Activated CD4-positive, alpha-beta memory T cell treated with anti-CD3 and anti-CD28 coated beads, Interleukin-2, amount 10 ng/mL, durations not matched to agents 7 days and 5 days (primary cell): Measurements from ENCODE around the gene PAK1IP1. TPM values are rescaled to one million over a fixed set of nuclear protein-coding genes. Genes with fewer than 3 reads are reported as not detected.
"Not testable (repeated sequence)": the region's sequence is repeated elsewhere in the genome, so short reads cannot be mapped to it uniquely, and the experiment has no call there.

ENCODE experiments used
- CTCF ChIA-PET: fragments of 350-600 bp; sonication (Branson Sonifier 250); formaldehyde crosslinking; loops from one replicate; lab custom pipeline; 2021; ENCODE audit warnings: antibody characterized with exemption, inconsistent platforms; lab: Charles Lee
- POLR2A ChIA-PET: fragments of 350-600 bp; sonication (Branson Sonifier 250); formaldehyde crosslinking; loops from one replicate; lab custom pipeline; 2021; ENCODE audit warnings: antibody characterized with exemption; lab: Charles Lee
- DNase-seq: peaks from one replicate; pipeline ENCODE4 v3.0.0-alpha.2; 2020
- H3K27ac Mint-ChIP-seq: one replicate; pipeline ENCODE4 v1.8.0; 2021; ENCODE audit warnings: mild to moderate bottlenecking, mixed read lengths
- H3K27me3 Mint-ChIP-seq: one replicate; pipeline ENCODE4 v1.8.0; 2021; ENCODE audit warnings: mixed read lengths
- H3K36me3 Mint-ChIP-seq: one replicate; pipeline ENCODE4 v1.8.0; 2021; ENCODE audit warnings: low read depth, mixed read lengths
- H3K4me1 Mint-ChIP-seq: one replicate; pipeline ENCODE4 v1.8.0; 2021; ENCODE audit warnings: mixed read lengths
- H3K4me3 Mint-ChIP-seq: one replicate; pipeline ENCODE4 v1.8.0; 2021; ENCODE audit warnings: mild to moderate bottlenecking, mixed read lengths
- H3K9me3 Mint-ChIP-seq: one replicate; pipeline ENCODE4 v1.8.0; 2021; ENCODE audit warnings: mixed read lengths
- total RNA-seq, 2 experiments: library from RNA; stranded (reverse); gene quantifications; one replicate each; pipeline ENCODE4 v1.2.3, GENCODE V29; 2021

Gene PAK1IP1
- total RNA-seq, 2 experiments from 2014 or later = 10.1 to 10.9 TPM

DNA sequence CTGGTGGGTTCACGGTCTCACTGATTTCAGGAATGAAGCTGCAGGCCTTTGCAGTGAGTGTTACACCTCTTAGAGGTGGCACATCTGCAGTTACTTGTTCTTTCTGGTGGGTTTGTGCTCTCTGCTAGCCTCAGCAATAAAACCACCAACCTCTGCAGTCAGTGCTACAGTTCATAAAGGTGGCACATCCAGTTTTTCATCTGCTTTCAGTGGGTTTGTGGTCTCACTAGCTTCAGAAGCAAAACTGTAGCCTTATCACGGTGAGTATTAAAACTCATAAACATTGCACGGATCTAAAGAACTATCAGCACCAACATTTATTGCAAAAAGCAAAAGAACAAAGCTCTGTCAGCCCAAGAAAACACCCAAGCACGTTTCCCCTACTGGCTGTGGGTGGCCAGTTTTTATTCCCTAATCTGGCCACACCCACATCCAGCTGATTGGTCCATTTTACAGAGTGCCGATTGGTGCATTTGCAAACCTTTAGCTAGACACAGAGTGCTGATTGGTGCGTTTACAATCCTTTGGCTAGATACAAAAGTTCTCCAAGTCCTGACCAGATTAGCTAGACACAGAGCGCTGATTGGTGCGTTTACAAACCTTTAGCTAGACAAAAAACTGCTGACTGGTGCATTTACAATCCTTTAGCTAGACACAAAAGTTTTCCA is 24.7 kb downstream of the PAK1IP1 start:
- Mint-ChIP-seq H3K4me1 (peaks cover 41% of the 10 kb centered on the region), H3K27ac (peak overlapping the region; percentile 82), H3K9me3 (peaks cover 7% of the 10 kb centered on the region), H3K27me3 (no peaks in the 10 kb centered on the region), H3K36me3 (peaks cover 17% of the 10 kb centered on the region), H3K4me3 (peak overlapping the region; percentile 95)
- POLR2A ChIA-PET = interaction anchor here (0.7 to 5.5 kb wide), 12 partner anchors 9 to 119 kb away, joined by 3 to 86 read pairs (median 5); partner anchors contain the start of genes C6orf52, MAK, PAK1IP1 and TMEM14B
- DNase-seq = peak; percentile 59
- CTCF ChIA-PET = interaction anchor here (0.8 to 3.4 kb wide), 5 partner anchors 12 to 40 kb away, joined by 3 to 12 read pairs (median 3); partner anchors contain the start of genes C6orf52 and PAK1IP1

DNA sequence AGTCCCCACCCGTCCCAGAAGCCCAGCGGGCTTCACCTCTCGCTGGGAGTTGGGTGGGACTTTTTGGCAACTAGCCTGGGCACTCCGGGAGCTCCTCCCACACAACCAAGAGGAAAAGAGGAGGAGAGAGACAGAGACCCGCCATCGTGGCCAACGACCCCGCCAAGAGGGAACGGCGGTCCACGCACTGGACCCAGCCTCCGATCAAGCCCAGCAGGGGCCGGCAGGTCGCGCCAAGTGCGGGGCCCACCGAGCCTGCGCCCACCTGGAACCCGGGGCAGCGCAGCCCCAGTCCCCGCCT is 25.1 kb downstream of the PAK1IP1 start:
- peak overlapping the region; percentile 82 for H3K27ac Mint-ChIP-seq
- DNase-seq = no peak
- H3K4me1 Mint-ChIP-seq = peaks cover 45% of the 10 kb centered on the region
- no peaks in the 10 kb centered on the region for H3K27me3 Mint-ChIP-seq
- peaks cover 7% of the 10 kb centered on the region for H3K9me3 Mint-ChIP-seq
- POLR2A ChIA-PET = interaction anchor here (0.7 to 5.5 kb wide), 14 partner anchors 9 to 502 kb away, joined by 3 to 86 read pairs (median 4); partner anchors contain the start of genes C6orf52, MAK, PAK1IP1 and TMEM14B
- H3K36me3 Mint-ChIP-seq = peaks cover 17% of the 10 kb centered on the region
- H3K4me3 Mint-ChIP-seq = peak overlapping the region; percentile 95
- CTCF ChIA-PET = interaction anchor here (0.8 to 3.4 kb wide), 5 partner anchors 13 to 40 kb away, joined by 3 to 12 read pairs (median 3); partner anchors contain the start of genes C6orf52 and PAK1IP1

DNA sequence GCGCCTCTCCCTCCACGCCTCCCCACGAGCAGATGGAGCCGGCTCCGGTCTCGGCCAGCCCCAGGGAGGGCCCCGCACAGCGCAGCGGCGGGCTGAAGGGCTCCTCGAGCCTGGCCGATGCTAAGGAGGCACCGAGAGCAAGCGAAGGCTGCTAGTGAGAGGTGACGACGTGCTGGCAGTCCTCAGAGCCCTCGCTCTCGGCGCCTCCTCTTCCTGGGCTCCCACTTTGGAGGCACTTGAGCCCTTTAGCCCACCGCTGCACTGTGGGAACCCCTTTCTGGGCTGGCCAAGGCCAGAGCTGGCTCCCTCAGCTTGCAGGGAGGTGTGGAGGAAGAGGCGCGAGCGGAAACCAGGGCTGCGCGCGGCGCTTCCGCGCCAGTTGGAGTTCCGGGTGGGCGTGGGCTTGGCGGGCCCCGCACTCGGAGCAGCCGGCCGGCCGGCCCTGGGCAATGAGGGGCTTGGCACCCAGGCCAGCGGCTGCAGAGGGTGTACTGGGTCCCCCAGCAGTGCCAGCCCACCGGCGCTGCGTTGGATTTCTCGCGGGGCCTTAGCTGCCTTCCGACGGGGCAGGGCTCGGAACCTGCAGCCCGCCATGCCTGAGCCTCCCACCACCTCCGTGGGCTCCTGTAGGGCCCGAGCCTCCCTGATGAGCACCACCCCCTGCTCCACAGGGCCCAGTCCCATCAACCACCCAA is 25.6 kb downstream of the PAK1IP1 start:
- Mint-ChIP-seq H3K4me1 (peaks cover 48% of the 10 kb centered on the region), H3K36me3 (peaks cover 22% of the 10 kb centered on the region), H3K27me3 (no peaks in the 10 kb centered on the region), H3K27ac (peak overlapping the region; percentile 88), H3K4me3 (peak overlapping the region; percentile 95), H3K9me3 (peaks cover 7% of the 10 kb centered on the region)
- ChIA-PET POLR2A (interaction anchor here (0.7 to 5.5 kb wide), 19 partner anchors 10 to 502 kb away, joined by 3 to 86 read pairs (median 4); partner anchors contain the start of genes C6orf52, MAK, PAK1IP1 and TMEM14B), CTCF (interaction anchor here (0.9 to 3.4 kb wide), 6 partner anchors 9 to 34 kb away, joined by 3 to 12 read pairs (median 3); partner anchors contain the start of genes C6orf52 and PAK1IP1)
- peak; percentile 72 for DNase-seq

DNA sequence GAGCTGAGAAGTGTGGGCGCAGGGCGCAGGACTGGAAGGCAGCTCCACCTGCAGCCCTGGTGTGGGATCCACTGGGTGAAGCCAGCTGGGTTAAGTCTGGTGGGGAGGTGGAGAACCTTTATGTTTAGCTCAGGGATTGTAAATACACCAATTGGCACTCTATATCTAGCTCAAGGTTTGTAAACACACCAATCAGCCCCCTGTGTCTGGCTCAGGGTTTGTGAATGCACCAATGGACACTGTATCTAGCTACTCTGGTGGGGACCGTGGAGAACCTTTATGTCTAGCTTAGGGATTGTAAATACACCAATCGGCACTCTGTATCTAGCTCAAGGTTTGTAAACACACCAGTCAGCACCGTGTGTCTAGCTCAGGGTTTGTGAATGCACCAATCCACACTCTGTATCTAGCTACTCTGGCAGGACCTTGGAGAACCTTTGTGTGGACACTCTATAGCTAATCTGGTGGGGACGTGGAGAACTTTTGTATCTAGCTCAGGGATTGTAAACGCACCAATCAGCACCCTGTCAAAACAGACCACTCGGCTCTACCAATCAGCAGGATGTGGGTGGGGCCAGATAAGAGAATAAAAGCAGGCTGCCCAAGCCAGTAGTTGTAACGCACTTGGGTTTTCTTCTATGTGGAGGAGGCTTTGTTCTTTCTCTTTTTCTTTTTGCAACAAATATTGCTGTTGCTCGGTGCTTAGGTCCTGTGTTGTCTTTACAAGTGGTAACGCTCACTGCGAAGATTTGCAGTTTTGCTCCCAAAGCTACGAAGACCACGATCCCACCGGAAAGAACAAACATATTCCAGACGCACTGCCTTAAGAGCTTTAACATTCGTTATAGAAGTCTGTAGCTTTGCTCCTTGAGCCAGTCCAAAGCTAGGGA is 26.4 kb downstream of the PAK1IP1 start:
- peak; percentile 45 for DNase-seq
- peaks cover 52% of the 10 kb centered on the region for H3K4me1 Mint-ChIP-seq
- H3K9me3 Mint-ChIP-seq = not testable (repeated sequence)

DNA sequence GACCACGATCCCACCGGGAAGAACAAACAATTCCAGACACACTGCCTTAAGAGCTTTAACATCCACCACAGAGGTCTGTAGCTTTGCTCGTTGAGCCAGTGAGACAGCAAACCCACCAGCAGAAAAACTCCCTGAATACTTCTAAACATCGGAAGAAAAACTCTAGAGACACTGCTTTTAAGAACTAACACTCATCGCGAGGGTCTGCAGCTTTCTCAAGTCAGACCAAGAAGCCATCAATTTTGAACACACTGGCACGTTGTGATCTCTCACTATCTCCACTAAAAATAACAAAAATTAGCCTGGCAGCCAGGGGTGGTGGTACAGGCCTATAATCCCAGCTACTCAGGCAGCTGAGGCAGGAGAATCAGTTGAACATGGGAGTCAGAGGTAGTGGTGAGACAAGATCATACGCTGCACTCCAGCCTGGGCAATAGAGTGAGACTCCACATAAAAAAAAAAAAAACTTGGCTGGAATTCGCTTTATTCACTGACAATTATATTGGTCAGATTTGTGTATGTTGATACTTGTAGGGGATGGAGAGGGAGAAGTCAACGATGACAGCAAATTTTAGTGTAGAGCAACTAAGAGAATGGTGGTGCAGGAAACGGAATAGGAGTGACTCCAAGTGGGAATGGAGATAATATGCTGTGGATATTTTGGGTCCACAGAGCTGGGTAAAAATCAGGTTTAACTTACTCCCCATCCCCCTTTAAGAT is 27.2 kb downstream of the PAK1IP1 start:
- H3K36me3 Mint-ChIP-seq = peaks cover 28% of the 10 kb centered on the region
- H3K27ac Mint-ChIP-seq = peak overlapping the region; percentile 88
- H3K4me1 Mint-ChIP-seq = peaks cover 53% of the 10 kb centered on the region
- H3K9me3 Mint-ChIP-seq = peaks cover 7% of the 10 kb centered on the region
- ChIA-PET POLR2A (interaction anchor here (1.1 to 5.5 kb wide), 8 partner anchors 10 to 117 kb away, joined by 3 to 86 read pairs (median 4); partner anchors contain the start of genes C6orf52, PAK1IP1 and TMEM14B), CTCF (interaction anchor here (0.8 to 1.5 kb wide), 5 partner anchors 9 to 27 kb away, joined by 3 to 9 read pairs (median 3); partner anchors contain the start of genes C6orf52 and PAK1IP1)
- no peaks in the 10 kb centered on the region for H3K27me3 Mint-ChIP-seq
- no peak for DNase-seq
- H3K4me3 Mint-ChIP-seq = peak overlapping the region; percentile 95

More for the DNA sequence above, 26.4 kb downstream of the PAK1IP1 start:
- peaks cover 26% of the 10 kb centered on the region for H3K36me3 Mint-ChIP-seq
- H3K27me3 Mint-ChIP-seq = not testable (repeated sequence)
- POLR2A ChIA-PET = interaction anchor here (0.7 to 5.5 kb wide), 16 partner anchors 10 to 501 kb away, joined by 3 to 86 read pairs (median 4); partner anchors contain the start of genes C6orf52, PAK1IP1 and TMEM14B
- peak overlapping the region; percentile 88 for H3K27ac Mint-ChIP-seq
- H3K4me3 Mint-ChIP-seq = peak overlapping the region; percentile 95
- CTCF ChIA-PET = interaction anchor here (0.8 to 1.7 kb wide), 6 partner anchors 10 to 33 kb away, joined by 3 to 9 read pairs (median 3); partner anchors contain the start of genes C6orf52 and PAK1IP1

DNA sequence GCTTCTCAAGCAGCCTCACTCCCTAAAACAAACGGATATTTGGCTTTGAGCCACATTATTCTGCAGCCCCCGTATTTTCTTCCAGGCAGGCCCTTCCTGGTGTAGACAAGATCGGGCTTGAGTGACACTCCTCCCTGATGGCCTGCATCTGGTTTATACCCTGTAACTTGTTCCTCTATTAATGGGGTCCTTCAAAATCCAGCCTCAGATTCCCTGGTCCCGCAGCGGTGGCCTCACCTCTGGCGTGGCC is 27.7 kb downstream of the PAK1IP1 start:
- H3K36me3 Mint-ChIP-seq = peaks cover 31% of the 10 kb centered on the region
- H3K27ac Mint-ChIP-seq = peak overlapping the region; percentile 88
- H3K4me3 Mint-ChIP-seq = peak overlapping the region; percentile 95
- peaks cover 55% of the 10 kb centered on the region for H3K4me1 Mint-ChIP-seq
- DNase-seq = no peak
- no peaks in the 10 kb centered on the region for H3K27me3 Mint-ChIP-seq
- POLR2A ChIA-PET = interaction anchor here (0.7 to 5.5 kb wide), 7 partner anchors 11 to 116 kb away, joined by 3 to 86 read pairs (median 4); partner anchors contain the start of genes C6orf52, PAK1IP1 and TMEM14B
- peaks cover 7% of the 10 kb centered on the region for H3K9me3 Mint-ChIP-seq
- CTCF ChIA-PET = interaction anchor here (0.8 kb wide), 1 partner anchor 28 kb away, joined by 3 read pairs; the partner anchor contains the start of gene PAK1IP1

DNA sequence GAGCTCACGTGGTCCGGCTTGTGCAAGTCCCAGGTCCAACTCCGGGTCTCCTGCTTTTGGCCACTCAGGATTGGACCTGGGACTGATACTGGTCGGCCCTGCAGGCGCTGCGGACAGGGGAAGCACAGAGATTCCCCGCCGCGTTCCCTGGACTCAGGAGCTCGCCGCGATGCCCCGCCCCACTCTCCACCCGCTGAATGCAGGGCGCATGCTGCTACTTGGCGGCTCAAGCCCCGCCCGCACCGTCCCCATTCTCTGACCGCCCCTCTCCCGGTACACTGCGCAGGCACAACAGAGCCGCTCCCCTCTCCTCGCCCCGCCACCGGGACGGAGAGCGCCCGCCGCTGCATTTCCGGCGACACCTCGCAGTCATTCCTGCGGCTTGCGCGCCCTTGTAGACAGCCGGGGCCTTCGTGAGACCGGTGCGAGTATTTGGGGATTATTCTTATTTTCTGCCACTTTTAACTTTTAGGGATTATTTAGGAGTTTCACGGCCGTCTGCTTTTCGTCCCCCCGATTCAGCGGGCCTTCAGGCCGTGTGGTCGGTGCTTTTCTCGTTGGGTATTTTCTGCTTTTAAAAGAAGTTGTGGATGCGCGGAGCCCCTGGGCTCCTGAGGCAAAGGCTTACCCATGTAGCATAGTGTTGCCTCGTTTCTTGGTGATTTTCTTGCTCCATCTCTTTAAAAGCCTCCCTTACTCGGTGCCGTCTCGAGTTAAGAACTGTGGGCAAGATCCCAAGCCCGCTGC is 28.2 kb downstream of the PAK1IP1 start, which contains the start of gene TMEM14C:
TMEM14C (plus strand) TSS at position 251 of the 747 bp plus-strand sequence. CDS start 1,544 bp downstream, outside the sequence.
- peak within 1 kb of the TSS; percentile 95 for H3K4me3 Mint-ChIP-seq
- peak; percentile 87 for DNase-seq
- no peaks in the 10 kb centered on the region for H3K27me3 Mint-ChIP-seq
- ChIA-PET POLR2A (interaction anchor here (0.7 to 5.5 kb wide), 8 partner anchors 10 to 116 kb away, joined by 3 to 86 read pairs (median 4); partner anchors contain the start of genes C6orf52, PAK1IP1 and TMEM14B), CTCF (interaction anchor here (0.8 to 1.0 kb wide), 2 partner anchors 28 to 245 kb away, joined by 3 to 5 read pairs; partner anchors contain the start of gene PAK1IP1)
- H3K9me3 Mint-ChIP-seq = peaks cover 5% of the 10 kb centered on the region
- H3K36me3 Mint-ChIP-seq = peaks cover 33% of the 10 kb centered on the region
- peak within 1 kb of the TSS; percentile 88 for H3K27ac Mint-ChIP-seq
- peaks cover 55% of the 10 kb centered on the region for H3K4me1 Mint-ChIP-seq

DNA sequence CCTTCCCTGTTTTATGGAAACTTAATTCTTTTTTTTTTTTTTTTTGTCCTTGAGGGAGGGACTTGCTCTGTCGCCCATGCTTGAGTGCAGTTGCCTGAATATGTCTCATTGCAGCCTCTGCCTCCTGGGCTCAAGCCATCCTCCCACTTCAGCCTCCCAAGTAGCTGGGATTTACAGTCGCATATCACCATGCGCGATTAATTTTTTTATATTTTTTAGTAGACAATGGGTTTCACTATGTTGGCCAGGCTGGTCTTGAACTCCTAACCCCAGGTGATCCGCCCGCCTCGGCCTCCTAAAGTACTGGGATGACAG is 28.8 kb downstream of the PAK1IP1 start:
- Mint-ChIP-seq H3K27ac (peak overlapping the region; percentile 88), H3K4me1 (peaks cover 55% of the 10 kb centered on the region), H3K9me3 (peaks cover 5% of the 10 kb centered on the region), H3K36me3 (peaks cover 36% of the 10 kb centered on the region), H3K27me3 (no peaks in the 10 kb centered on the region), H3K4me3 (peak overlapping the region; percentile 95)
- CTCF ChIA-PET = interaction anchor here (1.0 kb wide), 1 partner anchor 245 kb away, joined by 5 read pairs; no protein-coding TSS in a partner anchor
- POLR2A ChIA-PET = interaction anchor here (1.0 to 1.6 kb wide), 5 partner anchors 10 to 29 kb away, joined by 3 to 9 read pairs (median 4); partner anchors contain the start of genes C6orf52, PAK1IP1 and TMEM14B
- DNase-seq = no peak

DNA sequence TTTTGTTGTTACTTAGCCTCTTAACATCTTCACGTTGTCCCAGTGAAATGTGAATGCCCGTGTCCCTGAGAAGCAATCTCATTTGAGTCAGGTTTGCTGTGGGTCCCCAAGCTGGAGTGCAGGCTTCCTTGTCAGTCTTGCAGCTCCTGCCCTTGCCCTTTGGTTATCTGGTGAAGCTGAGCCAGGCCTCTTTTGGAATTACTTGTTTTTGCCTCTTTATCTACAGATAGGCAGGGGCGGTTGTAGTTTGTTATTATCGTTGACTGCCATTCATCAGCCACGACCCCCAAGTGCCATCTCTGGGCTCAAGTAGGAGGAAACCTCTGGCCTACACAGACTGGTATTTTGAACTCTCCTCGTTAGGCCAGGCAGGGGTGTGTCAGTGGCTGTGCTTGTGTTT is 30.3 kb downstream of the PAK1IP1 start:
- ChIA-PET POLR2A (interaction anchor here (1.6 to 2.2 kb wide), 2 partner anchors 22 to 30 kb away, joined by 6 to 9 read pairs; partner anchors contain the start of genes C6orf52, PAK1IP1 and TMEM14B), CTCF (no interaction called here)
- Mint-ChIP-seq H3K9me3 (no peaks in the 10 kb centered on the region), H3K27me3 (no peaks in the 10 kb centered on the region), H3K4me3 (no peak overlapping the region), H3K36me3 (peaks cover 35% of the 10 kb centered on the region), H3K27ac (no peak overlapping the region), H3K4me1 (peaks cover 46% of the 10 kb centered on the region)
- no peak for DNase-seq

DNA sequence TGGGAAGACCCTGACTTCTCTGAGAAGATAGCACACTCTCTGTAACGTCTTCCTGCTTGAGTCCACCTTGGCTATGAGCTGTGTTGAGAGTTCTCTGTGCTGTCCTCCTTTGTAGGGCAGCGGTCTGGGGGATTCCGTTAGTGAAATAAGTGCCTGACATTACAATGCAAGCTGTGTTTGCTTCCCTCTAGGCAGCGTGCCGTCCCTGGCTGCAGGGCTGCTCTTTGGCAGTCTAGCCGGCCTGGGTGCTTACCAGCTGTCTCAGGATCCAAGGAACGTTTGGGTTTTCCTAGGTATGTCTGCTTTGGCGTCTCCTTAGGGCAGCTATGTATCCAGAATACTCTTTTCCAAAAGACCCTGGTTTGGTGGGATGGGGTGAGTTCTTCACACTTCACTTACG is 30.9 kb downstream of the PAK1IP1 start:
- H3K4me3 Mint-ChIP-seq = no peak overlapping the region

More for the DNA sequence above, 30.9 kb downstream of the PAK1IP1 start:
- H3K4me1 Mint-ChIP-seq = peaks cover 46% of the 10 kb centered on the region
- no peak for DNase-seq
- ChIA-PET POLR2A (interaction anchor here (1.3 to 2.2 kb wide), 2 partner anchors 21 to 23 kb away, joined by 3 to 6 read pairs; partner anchors contain the start of gene TMEM14B), CTCF (interaction anchor here (1.2 kb wide), 1 partner anchor 14 kb away, joined by 3 read pairs; no protein-coding TSS in a partner anchor)
- H3K27me3 Mint-ChIP-seq = no peaks in the 10 kb centered on the region
- H3K27ac Mint-ChIP-seq = no peak overlapping the region
- H3K36me3 Mint-ChIP-seq = peaks cover 40% of the 10 kb centered on the region
- H3K9me3 Mint-ChIP-seq = no peaks in the 10 kb centered on the region
